Natural killer cell (primary cell): ENCODE results near the gene CES1. TPM values are rescaled to one million over a fixed set of nuclear protein-coding genes. Genes with fewer than 3 reads are reported as not detected.
"Not testable (repeated sequence)": the region's sequence is repeated elsewhere in the genome, so short reads cannot be mapped to it uniquely, and the experiment has no call there.

ENCODE experiments used
- ATAC-seq, 3 donors: fragments of 150-1000 bp in 2 of 3; fragments of 200-7000 bp in 1 of 3; cut with Tn5 transposase; 1 replicate in 1 of 3; 2 replicates in 2 of 3; pipeline ENCODE4 v1.10.0; 2021; ENCODE audit warnings: mild to moderate bottlenecking in 2 of 3, moderate library complexity in 2 of 3
- DNase-seq, 2 donors: peaks; one replicate each; pipeline versions ENCODE4 v3.0.0 to v3.0.0-alpha.2; 2013 to 2021; ENCODE audit warnings: mixed read lengths in 1 of 2
- H3K27ac ChIP-seq: one replicate; pipeline ENCODE4 v1.5.1; 2013; ENCODE audit warnings: mild to moderate bottlenecking, low read length
- H3K27me3 ChIP-seq: one replicate; pipeline ENCODE4 v1.6.1; 2013; ENCODE audit warnings: low read length; ENCODE audit not compliant: control insufficient read depth, insufficient read depth
- H3K36me3 ChIP-seq: one replicate; pipeline ENCODE4 v1.6.1; 2013; ENCODE audit warnings: low read length; ENCODE audit not compliant: control insufficient read depth, insufficient read depth
- H3K4me1 ChIP-seq: one replicate; pipeline ENCODE4 v1.6.1; 2013; ENCODE audit warnings: low read length; ENCODE audit not compliant: control insufficient read depth, insufficient read depth
- H3K4me3 ChIP-seq: one replicate; pipeline ENCODE4 v1.5.1; 2013; ENCODE audit warnings: low read length
- H3K9me3 ChIP-seq: one replicate; pipeline ENCODE4 v1.6.1; 2013; ENCODE audit warnings: low read length; ENCODE audit not compliant: control insufficient read depth, insufficient read depth
- H3K27ac Mint-ChIP-seq, 2 donors: one replicate each; pipeline ENCODE4 v1.8.0; 2022; ENCODE audit warnings: mild to moderate bottlenecking in 2 of 2, mixed read lengths in 2 of 2, moderate library complexity in 1 of 2
- H3K27me3 Mint-ChIP-seq, 2 donors: one replicate each; pipeline ENCODE4 v1.8.0; 2022; ENCODE audit warnings: low read depth in 2 of 2, mixed read lengths in 2 of 2
- H3K36me3 Mint-ChIP-seq: one replicate; pipeline ENCODE4 v1.8.0; 2022; ENCODE audit warnings: mixed read lengths
- H3K4me1 Mint-ChIP-seq, 2 donors: one replicate each; pipeline ENCODE4 v1.8.0; 2022; ENCODE audit warnings: mixed read lengths in 2 of 2
- H3K4me3 Mint-ChIP-seq: one replicate; pipeline ENCODE4 v1.8.0; 2022; ENCODE audit warnings: mild to moderate bottlenecking, moderate library complexity, mixed read lengths
- H3K9me3 Mint-ChIP-seq, 2 donors: one replicate each; pipeline ENCODE4 v1.8.0; 2022; ENCODE audit warnings: mixed read lengths in 2 of 2
- CTCF ChIP-seq: fragments of 200-600 bp; IDR thresholded peaks from one replicate; pipeline ENCODE4 v1.8.0; 2022; ENCODE audit warnings: antibody characterized with exemption
- WGBS: methylation state at CpG from one replicate; pipeline ENCODE4 v1.1.7; 2013; ENCODE audit warnings: missing lambda C conversion rate; ENCODE audit not compliant: insufficient coverage; 5-methylcytosine and 5-hydroxymethylcytosine counted together
- intact Hi-C: fragments of 100-400 bp; cut with micrococcal nuclease; formaldehyde crosslinking; loops from one replicate; pipeline ENCODE4 v1.14.2; 2022
- total RNA-seq, 4 donors: library from RNA; stranded (reverse); fragments of 120-200 nt in 1 of 4; gene quantifications; one replicate each; pipeline versions ENCODE4 v1.2.3 to v1.2.4, GENCODE V29; 2013 to 2022

CES1 gene
- total RNA-seq, 3 donors from 2014 or later (not counting 1 experiment from before 2014, with no cell fraction given): 1.4 to 3.4 (median 1.7) TPM

- no peak overlapping the region for H3K27ac ChIP-seq
- 67% methylated on average over 7 of the region's 7 CpGs for WGBS
- H3K9me3 Mint-ChIP-seq: no peaks in the 10 kb centered on the region
These were observed 1.2 kb upstream of the CES1 start for GRCh38 chr16:55834049-55834448.

GRCh38 chr16:55832425-55832772 lies 497 bp downstream of the CES1 start:
- Histone ChIP-seq H3K4me1 (no peaks in the 10 kb centered on the region), H3K27ac (no peak overlapping the region), H3K4me3 (no peak overlapping the region), H3K36me3 (no peaks in the 10 kb centered on the region), H3K27me3 (no peaks in the 10 kb centered on the region), H3K9me3 (no peaks in the 10 kb centered on the region)
- Mint-ChIP-seq H3K27me3 (peaks cover 7 to 9% of the 10 kb centered on the region in 2 donors), H3K9me3 (no peaks in the 10 kb centered on the region), H3K4me3 (no peak overlapping the region), H3K27ac (no peak overlapping the region), H3K36me3 (no peaks in the 10 kb centered on the region), H3K4me1 (no peaks in the 10 kb centered on the region)
- intact Hi-C loops: no loop called here
- DNase-seq (no peak), ATAC-seq (no peak)
- no peak for TF ChIP-seq CTCF
- 91% methylated on average over 17 of the region's 17 CpGs for WGBS

More at GRCh38 chr16:55834049-55834448, 1.2 kb upstream of the CES1 start:
- intact Hi-C loops: no loop called here
- DNase-seq (no peak), ATAC-seq (no peak)
- Mint-ChIP-seq H3K27me3 (peaks cover 3 to 7% of the 10 kb centered on the region in 2 donors), H3K27ac (no peak overlapping the region), H3K4me1 (no peaks in the 10 kb centered on the region), H3K4me3 (no peak overlapping the region), H3K36me3 (no peaks in the 10 kb centered on the region)
- TF ChIP-seq CTCF: no peak
- no peaks in the 10 kb centered on the region for H3K9me3 ChIP-seq
- no peak overlapping the region for H3K4me3 ChIP-seq
- no peaks in the 10 kb centered on the region for H3K27me3 ChIP-seq
- H3K36me3 ChIP-seq: no peaks in the 10 kb centered on the region
- H3K4me1 ChIP-seq: no peaks in the 10 kb centered on the region

GRCh38 chr16:55830658-55831294 lies 2.1 kb downstream of the CES1 start:
- 87% methylated on average over 6 of the region's 6 CpGs for WGBS
- Histone ChIP-seq H3K36me3 (no peaks in the 10 kb centered on the region), H3K27ac (no peak overlapping the region), H3K4me3 (no peak overlapping the region), H3K4me1 (no peaks in the 10 kb centered on the region), H3K9me3 (no peaks in the 10 kb centered on the region), H3K27me3 (no peaks in the 10 kb centered on the region)
- Mint-ChIP-seq H3K9me3 (no peaks in the 10 kb centered on the region), H3K4me3 (no peak overlapping the region), H3K4me1 (no peaks in the 10 kb centered on the region), H3K36me3 (no peaks in the 10 kb centered on the region), H3K27me3 (peaks cover 7 to 13% of the 10 kb centered on the region in 2 donors), H3K27ac (no peak overlapping the region)
- intact Hi-C loops: no loop called here
- TF ChIP-seq CTCF: no peak
- DNase-seq (no peak), ATAC-seq (no peak)

GRCh38 chr16:55829232-55829631 lies 3.7 kb downstream of the CES1 start:
- H3K4me1 ChIP-seq, H3K9me3 ChIP-seq, DNase-seq, intact Hi-C loops, H3K36me3 Mint-ChIP-seq, H3K27me3 ChIP-seq, H3K4me3 ChIP-seq, H3K27ac Mint-ChIP-seq, H3K36me3 ChIP-seq, H3K4me1 Mint-ChIP-seq, H3K27ac ChIP-seq, H3K4me3 Mint-ChIP-seq, ATAC-seq, H3K9me3 Mint-ChIP-seq: not testable (repeated sequence)
- peaks cover 3 to 17% of the 10 kb centered on the region in 2 donors for H3K27me3 Mint-ChIP-seq
- 84% methylated on average over 3 of the region's 3 CpGs for WGBS
